SU-DHL-6 (cell line): ENCODE measurements around the gene SF3B5.

Experiments used
- EZH2phosphoT487 ChIP-seq: fragments of 200-600 bp; sonication (generic), shearing (Covaris generic); conservative IDR thresholded peaks from 2 replicates; pipeline ENCODE4 v1.6.1; 2018; ENCODE audit warnings: mild to moderate bottlenecking, antibody characterized with exemption, low read length, moderate library complexity, mixed read lengths
- TF ChIP-seq, protein P1 (sequence below): fragments of 200-600 bp; sonication (generic); IDR thresholded peaks from one replicate; pipeline ENCODE4 v1.5.1; 2017; ENCODE audit warnings: antibody characterized with exemption, mild to moderate bottlenecking, low read length, moderate library complexity; ENCODE audit not compliant: insufficient read depth, poor library complexity, severe bottlenecking

DNA sequence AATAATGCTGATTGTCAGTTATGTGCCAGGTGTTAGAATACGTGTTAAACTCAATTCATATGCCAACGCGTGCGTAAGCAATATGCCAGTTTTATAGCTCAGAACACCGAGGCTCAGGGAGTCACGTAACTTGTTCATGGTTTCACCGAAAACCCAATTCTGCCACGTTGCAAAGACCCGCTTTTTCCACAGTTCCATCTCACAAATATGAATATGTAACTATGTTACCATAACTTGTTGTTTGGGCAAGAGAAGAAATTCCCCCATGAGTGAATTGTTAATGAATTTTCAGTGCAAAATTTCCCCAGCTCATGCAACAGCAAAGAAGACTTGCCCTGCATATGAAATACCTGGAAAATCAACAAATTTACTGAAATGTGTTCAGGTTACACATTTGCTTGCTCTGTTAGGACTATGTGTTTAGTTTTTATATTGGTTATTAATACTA, 30.1 kb downstream of the SF3B5 start:
- TF ChIP-seq EZH2phosphoT487, result no peak
- TF ChIP-seq, protein P1, sequence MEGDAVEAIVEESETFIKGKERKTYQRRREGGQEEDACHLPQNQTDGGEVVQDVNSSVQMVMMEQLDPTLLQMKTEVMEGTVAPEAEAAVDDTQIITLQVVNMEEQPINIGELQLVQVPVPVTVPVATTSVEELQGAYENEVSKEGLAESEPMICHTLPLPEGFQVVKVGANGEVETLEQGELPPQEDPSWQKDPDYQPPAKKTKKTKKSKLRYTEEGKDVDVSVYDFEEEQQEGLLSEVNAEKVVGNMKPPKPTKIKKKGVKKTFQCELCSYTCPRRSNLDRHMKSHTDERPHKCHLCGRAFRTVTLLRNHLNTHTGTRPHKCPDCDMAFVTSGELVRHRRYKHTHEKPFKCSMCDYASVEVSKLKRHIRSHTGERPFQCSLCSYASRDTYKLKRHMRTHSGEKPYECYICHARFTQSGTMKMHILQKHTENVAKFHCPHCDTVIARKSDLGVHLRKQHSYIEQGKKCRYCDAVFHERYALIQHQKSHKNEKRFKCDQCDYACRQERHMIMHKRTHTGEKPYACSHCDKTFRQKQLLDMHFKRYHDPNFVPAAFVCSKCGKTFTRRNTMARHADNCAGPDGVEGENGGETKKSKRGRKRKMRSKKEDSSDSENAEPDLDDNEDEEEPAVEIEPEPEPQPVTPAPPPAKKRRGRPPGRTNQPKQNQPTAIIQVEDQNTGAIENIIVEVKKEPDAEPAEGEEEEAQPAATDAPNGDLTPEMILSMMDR, result no peak
